Trophoblast cell (in vitro differentiated cells and primary cell): Measurements from ENCODE around the gene RFTN1.

Experiments used
- DNase-seq, 2 donors: peaks; one replicate each; pipeline ENCODE4 v3.0.0-alpha.2; 2016
- H2AFZ ChIP-seq: 2 replicates; pipeline ENCODE4 v1.6.1; 2013; ENCODE audit warnings: low read length, moderate library complexity, mild to moderate bottlenecking; ENCODE audit not compliant: insufficient read depth, poor library complexity
- H2AK5ac ChIP-seq: 2 replicates; pipeline ENCODE4 v1.6.1; 2013; ENCODE audit warnings: mild to moderate bottlenecking, low read length
- H2BK120ac ChIP-seq: 2 replicates; pipeline ENCODE4 v1.6.1; 2013; ENCODE audit warnings: low read length, mild to moderate bottlenecking, moderate library complexity; ENCODE audit not compliant: insufficient read depth, poor library complexity
- H2BK12ac ChIP-seq: 2 replicates; pipeline ENCODE4 v1.6.1; 2013; ENCODE audit warnings: mild to moderate bottlenecking, low read length, moderate library complexity
- H2BK5ac ChIP-seq: 2 replicates; pipeline ENCODE4 v1.6.1; 2013; ENCODE audit warnings: low read length, low read depth, moderate library complexity, mild to moderate bottlenecking; ENCODE audit not compliant: poor library complexity
- H3K14ac ChIP-seq: 2 replicates; pipeline ENCODE4 v1.6.1; 2013; ENCODE audit warnings: mild to moderate bottlenecking, low read length
- H3K18ac ChIP-seq: 2 replicates; pipeline ENCODE4 v1.6.1; 2013; ENCODE audit warnings: mild to moderate bottlenecking, low read length
- H3K23ac ChIP-seq: 2 replicates; pipeline ENCODE4 v1.6.1; 2013; ENCODE audit warnings: low read length
- H3K27ac ChIP-seq: 2 replicates; pipeline ENCODE4 v1.5.1; 2013; ENCODE audit warnings: low read depth, mild to moderate bottlenecking, inconsistent platforms, low read length, moderate library complexity
- H3K27me3 ChIP-seq: 2 replicates; pipeline ENCODE4 v1.6.1; 2013; ENCODE audit warnings: inconsistent platforms, mild to moderate bottlenecking, low read length, moderate library complexity; ENCODE audit not compliant: insufficient read depth
- H3K36me3 ChIP-seq, 2 experiments: 1 replicate in 1 of 2; 2 replicates in 1 of 2; pipeline ENCODE4 v1.6.1; 2013; ENCODE audit warnings: low read length in 2 of 2, mild to moderate bottlenecking in 2 of 2, moderate library complexity in 1 of 2; ENCODE audit not compliant: insufficient read depth in 2 of 2, control insufficient read depth in 1 of 2
- H3K4ac ChIP-seq: 2 replicates; pipeline ENCODE4 v1.6.1; 2013; ENCODE audit warnings: low read depth, mild to moderate bottlenecking, low read length, moderate library complexity
- H3K4me1 ChIP-seq, 2 experiments: 1 replicate in 1 of 2; 2 replicates in 1 of 2; pipeline ENCODE4 v1.6.1; 2013; ENCODE audit warnings: low read length in 2 of 2, mild to moderate bottlenecking in 2 of 2, moderate library complexity in 1 of 2; ENCODE audit not compliant: insufficient read depth in 2 of 2, control insufficient read depth in 1 of 2
- H3K4me2 ChIP-seq: 2 replicates; pipeline ENCODE4 v1.6.1; 2013; ENCODE audit warnings: inconsistent platforms, mild to moderate bottlenecking, low read length, moderate library complexity
- H3K4me3 ChIP-seq: 2 replicates; pipeline ENCODE4 v1.5.1; 2013; ENCODE audit warnings: mild to moderate bottlenecking, low read depth, low read length, inconsistent platforms
- H3K79me1 ChIP-seq: one replicate; pipeline ENCODE4 v1.6.1; 2013; ENCODE audit warnings: low read length
- H3K79me2 ChIP-seq: 2 replicates; pipeline ENCODE4 v1.6.1; 2013; ENCODE audit warnings: low read length, mild to moderate bottlenecking; ENCODE audit not compliant: control insufficient read depth, insufficient read depth, poor library complexity
- H3K9ac ChIP-seq: 2 replicates; pipeline ENCODE4 v1.6.1; 2013; ENCODE audit warnings: mild to moderate bottlenecking, low read length
- H3K9me3 ChIP-seq: 2 replicates; pipeline ENCODE4 v1.6.1; 2013; ENCODE audit warnings: low read depth, mild to moderate bottlenecking, control low read depth, inconsistent platforms, low read length; ENCODE audit not compliant: insufficient read depth
- H4K12ac ChIP-seq: 2 replicates; pipeline ENCODE4 v1.6.1; 2013; ENCODE audit warnings: low read depth, mild to moderate bottlenecking, low read length, moderate library complexity
- H4K8ac ChIP-seq: 2 replicates; pipeline ENCODE4 v1.6.1; 2013; ENCODE audit warnings: low read depth, mild to moderate bottlenecking, low read length, moderate library complexity
- H4K91ac ChIP-seq: one replicate; pipeline ENCODE4 v1.6.1; 2013; ENCODE audit warnings: low read depth, mild to moderate bottlenecking, low read length, moderate library complexity
- WGBS: extraction: QIAGEN DNeasy Blood & Tissue Kit; methylation state at CpG from one replicate; pipeline ENCODE4 v1.1.7; 2013; ENCODE audit warnings: missing lambda C conversion rate; ENCODE audit not compliant: insufficient read length, insufficient coverage; ENCODE audit errors: extremely low coverage; 5-methylcytosine and 5-hydroxymethylcytosine counted together

The RFTN1 gene

GRCh38 chr3:16358336-16358735 is 155.2 kb downstream of the RFTN1 start:
- Histone ChIP-seq H3K14ac (no peak overlapping the region), H3K27ac (no peak overlapping the region), H3K9ac (no peak overlapping the region), H2AK5ac (no peak overlapping the region), H4K12ac (no peak overlapping the region), H3K79me1 (no peaks in the 10 kb centered on the region), H3K4me1 (no peaks in the 10 kb centered on the region), H4K91ac (no peak overlapping the region), H3K4me2 (no peak overlapping the region), H2AFZ (no peak overlapping the region), H2BK12ac (no peak overlapping the region), H4K8ac (no peak overlapping the region), H2BK5ac (no peak overlapping the region), H3K36me3 (no peaks in the 10 kb centered on the region), H3K23ac (no peak overlapping the region), H3K9me3 (no peaks in the 10 kb centered on the region), H3K4ac (no peak overlapping the region), H3K18ac (no peak overlapping the region), H2BK120ac (no peak overlapping the region), H3K4me3 (no peak overlapping the region), H3K27me3 (no peaks in the 10 kb centered on the region), H3K79me2 (no peaks in the 10 kb centered on the region)
- DNase-seq, result no peak
- no CpG with 5 or more reads among the region's 3 CpGs for WGBS

GRCh38 chr3:16357186-16358121 is 156.0 kb downstream of the RFTN1 start:
- no peaks in the 10 kb centered on the region for H3K4me1 ChIP-seq
- no peak for DNase-seq
- no peak overlapping the region for H4K12ac ChIP-seq
- H3K9me3 ChIP-seq, result no peaks in the 10 kb centered on the region
- H3K4me3 ChIP-seq, result no peak overlapping the region
- no peak overlapping the region for H3K9ac ChIP-seq
- no peaks in the 10 kb centered on the region for H3K79me1 ChIP-seq
- H3K27ac ChIP-seq, result no peak overlapping the region
- H2AFZ ChIP-seq, result no peak overlapping the region
- no peaks in the 10 kb centered on the region for H3K36me3 ChIP-seq
- H3K23ac ChIP-seq, result no peak overlapping the region
- H3K79me2 ChIP-seq, result no peaks in the 10 kb centered on the region
- no peak overlapping the region for H2BK120ac ChIP-seq
- H3K18ac ChIP-seq, result no peak overlapping the region
- H3K4me2 ChIP-seq, result no peak overlapping the region
- H3K27me3 ChIP-seq, result no peaks in the 10 kb centered on the region
- no peak overlapping the region for H2BK5ac ChIP-seq
- no peak overlapping the region for H3K4ac ChIP-seq
- no peak overlapping the region for H4K91ac ChIP-seq
- H3K14ac ChIP-seq, result no peak overlapping the region
- no peak overlapping the region for H2BK12ac ChIP-seq
- no CpG with 5 or more reads among the region's 9 CpGs for WGBS
- no peak overlapping the region for H4K8ac ChIP-seq
- no peak overlapping the region for H2AK5ac ChIP-seq

GRCh38 chr3:16355828-16356227 is 157.7 kb downstream of the RFTN1 start:
- Histone ChIP-seq H3K4ac (no peak overlapping the region), H3K79me2 (no peaks in the 10 kb centered on the region), H3K9ac (no peak overlapping the region), H3K4me2 (no peak overlapping the region), H3K4me1 (no peaks in the 10 kb centered on the region), H3K9me3 (no peaks in the 10 kb centered on the region), H3K27me3 (no peaks in the 10 kb centered on the region), H3K4me3 (no peak overlapping the region), H4K12ac (no peak overlapping the region), H2BK5ac (no peak overlapping the region), H3K27ac (no peak overlapping the region), H2AFZ (no peak overlapping the region), H4K8ac (no peak overlapping the region), H3K14ac (no peak overlapping the region), H4K91ac (no peak overlapping the region), H3K18ac (no peak overlapping the region), H3K79me1 (no peaks in the 10 kb centered on the region), H2BK120ac (no peak overlapping the region), H3K36me3 (no peaks in the 10 kb centered on the region), H2BK12ac (no peak overlapping the region), H3K23ac (no peak overlapping the region), H2AK5ac (no peak overlapping the region)
- DNase-seq, result no peak
- WGBS, result no CpG with 5 or more reads among the region's 6 CpGs

GRCh38 chr3:16354291-16354690 is 159.2 kb downstream of the RFTN1 start:
- no peaks in the 10 kb centered on the region for H3K9me3 ChIP-seq
- no peak overlapping the region for H3K4ac ChIP-seq
- H4K91ac ChIP-seq, result no peak overlapping the region
- H3K9ac ChIP-seq, result no peak overlapping the region
- H3K14ac ChIP-seq, result no peak overlapping the region
- H3K18ac ChIP-seq, result no peak overlapping the region
- H2BK12ac ChIP-seq, result no peak overlapping the region
- no peak overlapping the region for H3K23ac ChIP-seq
- no peak overlapping the region for H2AFZ ChIP-seq
- H3K36me3 ChIP-seq, result no peaks in the 10 kb centered on the region
- H4K12ac ChIP-seq, result no peak overlapping the region
- H3K27ac ChIP-seq, result no peak overlapping the region
- no peak overlapping the region for H2BK120ac ChIP-seq
- H3K4me1 ChIP-seq, result no peaks in the 10 kb centered on the region
- H2AK5ac ChIP-seq, result no peak overlapping the region
- no peak overlapping the region for H4K8ac ChIP-seq
- no peaks in the 10 kb centered on the region for H3K79me2 ChIP-seq
- no CpG with 5 or more reads among the region's 3 CpGs for WGBS
- H3K79me1 ChIP-seq, result no peaks in the 10 kb centered on the region
- H3K4me2 ChIP-seq, result no peak overlapping the region
- H2BK5ac ChIP-seq, result no peak overlapping the region
- H3K27me3 ChIP-seq, result no peaks in the 10 kb centered on the region
- no peak overlapping the region for H3K4me3 ChIP-seq
- no peak for DNase-seq
